Liver (tissue), 3 donors: ENCODE measurements around the gene PHKG2.

ENCODE experiments used
- FOXA1 ChIP-seq: IDR thresholded peaks from 2 replicates; pipeline ENCODE4 v1.6.1; 2016; ENCODE audit warnings: antibody characterized with exemption
- GABPA ChIP-seq, 2 donors: IDR thresholded peaks in 1 of 2; conservative IDR thresholded peaks in 1 of 2; 2 replicates each; pipeline ENCODE4 v1.6.1; 2016; ENCODE audit warnings: antibody characterized with exemption in 2 of 2, mild to moderate bottlenecking in 1 of 2, moderate library complexity in 1 of 2
- JUND ChIP-seq, 2 donors: IDR thresholded peaks; 2 replicates each; pipeline ENCODE4 v1.6.1; 2016; ENCODE audit warnings: antibody characterized with exemption in 2 of 2
- RAD21 ChIP-seq, 2 donors: IDR thresholded peaks; 2 replicates each; pipeline ENCODE4 v1.6.1; 2016; ENCODE audit warnings: antibody characterized with exemption in 2 of 2, mild to moderate bottlenecking in 2 of 2
- RXRA ChIP-seq, 2 donors: IDR thresholded peaks; 2 replicates each; pipeline ENCODE4 v1.6.1; 2017 to 2018; ENCODE audit warnings: antibody characterized with exemption in 2 of 2, mild to moderate bottlenecking in 1 of 2
- TAF1 ChIP-seq: conservative IDR thresholded peaks from 2 replicates; pipeline ENCODE4 v1.6.1; 2016; ENCODE audit warnings: antibody characterized with exemption, mild to moderate bottlenecking
- YY1 ChIP-seq: IDR thresholded peaks from 2 replicates; pipeline ENCODE4 v1.6.1; 2016; ENCODE audit warnings: antibody characterized with exemption, mild to moderate bottlenecking
- TF ChIP-seq, protein P1 (sequence below): IDR thresholded peaks from 2 replicates; pipeline ENCODE4 v1.6.1; 2016; ENCODE audit warnings: antibody characterized with exemption
- TF ChIP-seq, protein P2 (sequence below): fragments of 150-350 bp; IDR thresholded peaks from 2 replicates; pipeline ENCODE4 v1.5.1; 2017; ENCODE audit warnings: improper control_type of control experiment, low read depth, low read length; ENCODE audit not compliant: missing input control
- TF ChIP-seq, protein P3 (sequence below): IDR thresholded peaks from 2 replicates; pipeline ENCODE4 v1.6.1; 2016; ENCODE audit warnings: antibody characterized with exemption
- TF ChIP-seq, protein P4 (sequence below): IDR thresholded peaks from 2 replicates; pipeline ENCODE4 v1.6.1; 2016; ENCODE audit warnings: antibody characterized with exemption, mild to moderate bottlenecking
- donor health status: healthy.
- donor health status: healthy.

DNA sequence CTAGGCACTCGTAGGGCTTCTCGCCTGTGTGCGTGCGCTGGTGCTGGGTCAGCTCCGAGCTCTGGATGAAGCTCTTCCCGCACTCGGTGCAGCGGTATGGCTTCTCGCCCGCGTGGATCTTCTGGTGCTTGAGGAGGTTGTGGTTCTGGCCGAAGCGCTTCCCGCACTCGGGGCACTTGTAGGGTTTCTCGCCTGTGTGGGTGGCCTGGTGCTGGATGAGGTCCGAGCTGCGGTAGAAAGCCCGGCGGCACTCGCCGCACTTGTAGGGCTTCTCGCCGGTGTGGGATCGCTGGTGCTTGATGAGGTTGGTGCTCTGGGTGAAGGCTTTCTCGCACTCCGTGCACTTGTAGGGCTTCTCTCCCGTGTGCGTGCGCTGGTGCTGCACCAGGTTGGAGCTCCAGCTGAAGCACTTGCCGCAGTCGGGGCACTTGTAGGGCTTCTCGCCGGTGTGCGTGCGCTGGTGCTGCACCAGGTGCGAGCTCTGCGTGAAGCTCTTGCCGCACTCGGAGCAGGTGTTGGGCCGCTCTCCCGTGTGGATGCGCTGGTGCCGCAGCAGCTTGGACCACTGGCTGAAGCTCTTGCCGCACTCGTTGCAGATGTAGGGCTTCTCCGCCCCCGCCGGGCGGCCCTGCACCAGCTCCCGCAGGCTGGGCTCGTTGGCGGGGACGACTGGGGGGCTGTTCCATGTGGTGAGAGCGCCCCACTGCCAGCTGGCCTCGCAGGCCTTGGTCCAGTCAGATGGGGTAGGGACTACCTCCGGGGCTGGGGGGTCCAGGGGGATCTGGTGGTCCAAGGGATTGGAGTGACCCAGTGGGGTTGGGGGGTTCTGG, 35.3 kb downstream of the PHKG2 start:
- TF ChIP-seq, protein P1, sequence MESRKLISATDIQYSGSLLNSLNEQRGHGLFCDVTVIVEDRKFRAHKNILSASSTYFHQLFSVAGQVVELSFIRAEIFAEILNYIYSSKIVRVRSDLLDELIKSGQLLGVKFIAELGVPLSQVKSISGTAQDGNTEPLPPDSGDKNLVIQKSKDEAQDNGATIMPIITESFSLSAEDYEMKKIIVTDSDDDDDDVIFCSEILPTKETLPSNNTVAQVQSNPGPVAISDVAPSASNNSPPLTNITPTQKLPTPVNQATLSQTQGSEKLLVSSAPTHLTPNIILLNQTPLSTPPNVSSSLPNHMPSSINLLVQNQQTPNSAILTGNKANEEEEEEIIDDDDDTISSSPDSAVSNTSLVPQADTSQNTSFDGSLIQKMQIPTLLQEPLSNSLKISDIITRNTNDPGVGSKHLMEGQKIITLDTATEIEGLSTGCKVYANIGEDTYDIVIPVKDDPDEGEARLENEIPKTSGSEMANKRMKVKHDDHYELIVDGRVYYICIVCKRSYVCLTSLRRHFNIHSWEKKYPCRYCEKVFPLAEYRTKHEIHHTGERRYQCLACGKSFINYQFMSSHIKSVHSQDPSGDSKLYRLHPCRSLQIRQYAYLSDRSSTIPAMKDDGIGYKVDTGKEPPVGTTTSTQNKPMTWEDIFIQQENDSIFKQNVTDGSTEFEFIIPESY = no peak
- no peak for TF ChIP-seq YY1
- TF ChIP-seq GABPA (IDR thresholded peaks at IDR 0.05 in 1 of 2, conservative IDR thresholded peaks at IDR 0.05 in 1 of 2) = no peak
- TF ChIP-seq, protein P2, sequence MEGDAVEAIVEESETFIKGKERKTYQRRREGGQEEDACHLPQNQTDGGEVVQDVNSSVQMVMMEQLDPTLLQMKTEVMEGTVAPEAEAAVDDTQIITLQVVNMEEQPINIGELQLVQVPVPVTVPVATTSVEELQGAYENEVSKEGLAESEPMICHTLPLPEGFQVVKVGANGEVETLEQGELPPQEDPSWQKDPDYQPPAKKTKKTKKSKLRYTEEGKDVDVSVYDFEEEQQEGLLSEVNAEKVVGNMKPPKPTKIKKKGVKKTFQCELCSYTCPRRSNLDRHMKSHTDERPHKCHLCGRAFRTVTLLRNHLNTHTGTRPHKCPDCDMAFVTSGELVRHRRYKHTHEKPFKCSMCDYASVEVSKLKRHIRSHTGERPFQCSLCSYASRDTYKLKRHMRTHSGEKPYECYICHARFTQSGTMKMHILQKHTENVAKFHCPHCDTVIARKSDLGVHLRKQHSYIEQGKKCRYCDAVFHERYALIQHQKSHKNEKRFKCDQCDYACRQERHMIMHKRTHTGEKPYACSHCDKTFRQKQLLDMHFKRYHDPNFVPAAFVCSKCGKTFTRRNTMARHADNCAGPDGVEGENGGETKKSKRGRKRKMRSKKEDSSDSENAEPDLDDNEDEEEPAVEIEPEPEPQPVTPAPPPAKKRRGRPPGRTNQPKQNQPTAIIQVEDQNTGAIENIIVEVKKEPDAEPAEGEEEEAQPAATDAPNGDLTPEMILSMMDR = no peak
- TF ChIP-seq JUND (IDR thresholded peaks at IDR 0.05) = no peak
- TF ChIP-seq RXRA (IDR thresholded peaks at IDR 0.05) = no peak
- no peak for TF ChIP-seq RAD21 (IDR thresholded peaks at IDR 0.05)
- TF ChIP-seq TAF1 = no peak
- TF ChIP-seq, protein P3, sequence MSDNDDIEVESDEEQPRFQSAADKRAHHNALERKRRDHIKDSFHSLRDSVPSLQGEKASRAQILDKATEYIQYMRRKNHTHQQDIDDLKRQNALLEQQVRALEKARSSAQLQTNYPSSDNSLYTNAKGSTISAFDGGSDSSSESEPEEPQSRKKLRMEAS = no peak
- TF ChIP-seq, protein P4, sequence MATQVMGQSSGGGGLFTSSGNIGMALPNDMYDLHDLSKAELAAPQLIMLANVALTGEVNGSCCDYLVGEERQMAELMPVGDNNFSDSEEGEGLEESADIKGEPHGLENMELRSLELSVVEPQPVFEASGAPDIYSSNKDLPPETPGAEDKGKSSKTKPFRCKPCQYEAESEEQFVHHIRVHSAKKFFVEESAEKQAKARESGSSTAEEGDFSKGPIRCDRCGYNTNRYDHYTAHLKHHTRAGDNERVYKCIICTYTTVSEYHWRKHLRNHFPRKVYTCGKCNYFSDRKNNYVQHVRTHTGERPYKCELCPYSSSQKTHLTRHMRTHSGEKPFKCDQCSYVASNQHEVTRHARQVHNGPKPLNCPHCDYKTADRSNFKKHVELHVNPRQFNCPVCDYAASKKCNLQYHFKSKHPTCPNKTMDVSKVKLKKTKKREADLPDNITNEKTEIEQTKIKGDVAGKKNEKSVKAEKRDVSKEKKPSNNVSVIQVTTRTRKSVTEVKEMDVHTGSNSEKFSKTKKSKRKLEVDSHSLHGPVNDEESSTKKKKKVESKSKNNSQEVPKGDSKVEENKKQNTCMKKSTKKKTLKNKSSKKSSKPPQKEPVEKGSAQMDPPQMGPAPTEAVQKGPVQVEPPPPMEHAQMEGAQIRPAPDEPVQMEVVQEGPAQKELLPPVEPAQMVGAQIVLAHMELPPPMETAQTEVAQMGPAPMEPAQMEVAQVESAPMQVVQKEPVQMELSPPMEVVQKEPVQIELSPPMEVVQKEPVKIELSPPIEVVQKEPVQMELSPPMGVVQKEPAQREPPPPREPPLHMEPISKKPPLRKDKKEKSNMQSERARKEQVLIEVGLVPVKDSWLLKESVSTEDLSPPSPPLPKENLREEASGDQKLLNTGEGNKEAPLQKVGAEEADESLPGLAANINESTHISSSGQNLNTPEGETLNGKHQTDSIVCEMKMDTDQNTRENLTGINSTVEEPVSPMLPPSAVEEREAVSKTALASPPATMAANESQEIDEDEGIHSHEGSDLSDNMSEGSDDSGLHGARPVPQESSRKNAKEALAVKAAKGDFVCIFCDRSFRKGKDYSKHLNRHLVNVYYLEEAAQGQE = no peak
- no peak for TF ChIP-seq FOXA1
